GM12864 (cell line): ENCODE data around the gene TREM1.

Experiments used
- DNase-seq: peaks from one replicate; pipeline ENCODE4 v3.0.0-alpha.2; 2011; ENCODE audit warnings: low read depth
- H3K4me3 ChIP-seq: 2 replicates; pipeline ENCODE4 v1.5.1; 2011; ENCODE audit warnings: mild to moderate bottlenecking, low read depth, low read length, control low read depth
- TF ChIP-seq, protein P1 (sequence below): IDR thresholded peaks from 2 replicates; pipeline ENCODE4 v1.5.1; 2011; ENCODE audit warnings: low read depth, mild to moderate bottlenecking, moderate library complexity, low read length, control low read depth, inconsistent platforms; ENCODE audit errors: missing control alignments

The TREM1 gene

DNA sequence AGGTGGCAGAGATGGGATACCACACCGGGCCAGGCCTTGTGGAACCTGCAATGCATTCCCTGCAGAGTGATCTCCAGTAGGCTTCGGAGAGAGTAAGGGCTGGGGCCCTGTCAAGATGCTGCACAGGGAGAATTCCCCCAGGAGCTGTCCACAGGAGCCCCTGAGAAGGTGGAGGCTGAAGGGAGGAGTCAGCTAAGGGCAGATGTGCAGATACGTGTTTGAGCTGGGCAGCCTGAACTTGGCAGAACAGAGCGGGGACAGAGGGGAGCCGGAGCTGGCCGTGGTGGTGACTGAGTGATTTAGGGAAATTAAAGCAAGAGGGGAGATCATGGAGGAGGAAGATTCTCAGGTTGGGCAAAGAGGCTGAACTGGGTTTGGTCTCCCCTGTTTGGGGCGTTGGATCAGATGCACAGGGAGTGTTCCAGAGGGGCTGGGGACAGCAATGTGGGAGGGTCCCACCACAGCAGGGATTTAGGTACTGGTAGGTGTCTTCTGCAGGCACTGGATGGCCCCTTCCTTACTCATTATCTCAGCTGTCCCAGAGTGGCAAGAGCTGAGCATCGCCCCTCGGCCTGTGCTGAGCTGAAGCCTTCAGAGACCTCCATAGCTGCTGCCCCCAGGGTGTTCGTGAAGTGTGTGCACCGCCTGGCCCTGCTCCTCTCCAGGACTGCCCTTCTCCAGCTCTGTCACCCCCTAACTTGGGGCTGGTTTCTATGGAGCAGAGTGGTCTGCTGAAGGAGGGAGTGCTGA lies 45.1 kb upstream of the TREM1 start:
- no peak for DNase-seq
- TF ChIP-seq, protein P1, sequence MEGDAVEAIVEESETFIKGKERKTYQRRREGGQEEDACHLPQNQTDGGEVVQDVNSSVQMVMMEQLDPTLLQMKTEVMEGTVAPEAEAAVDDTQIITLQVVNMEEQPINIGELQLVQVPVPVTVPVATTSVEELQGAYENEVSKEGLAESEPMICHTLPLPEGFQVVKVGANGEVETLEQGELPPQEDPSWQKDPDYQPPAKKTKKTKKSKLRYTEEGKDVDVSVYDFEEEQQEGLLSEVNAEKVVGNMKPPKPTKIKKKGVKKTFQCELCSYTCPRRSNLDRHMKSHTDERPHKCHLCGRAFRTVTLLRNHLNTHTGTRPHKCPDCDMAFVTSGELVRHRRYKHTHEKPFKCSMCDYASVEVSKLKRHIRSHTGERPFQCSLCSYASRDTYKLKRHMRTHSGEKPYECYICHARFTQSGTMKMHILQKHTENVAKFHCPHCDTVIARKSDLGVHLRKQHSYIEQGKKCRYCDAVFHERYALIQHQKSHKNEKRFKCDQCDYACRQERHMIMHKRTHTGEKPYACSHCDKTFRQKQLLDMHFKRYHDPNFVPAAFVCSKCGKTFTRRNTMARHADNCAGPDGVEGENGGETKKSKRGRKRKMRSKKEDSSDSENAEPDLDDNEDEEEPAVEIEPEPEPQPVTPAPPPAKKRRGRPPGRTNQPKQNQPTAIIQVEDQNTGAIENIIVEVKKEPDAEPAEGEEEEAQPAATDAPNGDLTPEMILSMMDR = no peak
- H3K4me3 ChIP-seq = no peak overlapping the region

DNA sequence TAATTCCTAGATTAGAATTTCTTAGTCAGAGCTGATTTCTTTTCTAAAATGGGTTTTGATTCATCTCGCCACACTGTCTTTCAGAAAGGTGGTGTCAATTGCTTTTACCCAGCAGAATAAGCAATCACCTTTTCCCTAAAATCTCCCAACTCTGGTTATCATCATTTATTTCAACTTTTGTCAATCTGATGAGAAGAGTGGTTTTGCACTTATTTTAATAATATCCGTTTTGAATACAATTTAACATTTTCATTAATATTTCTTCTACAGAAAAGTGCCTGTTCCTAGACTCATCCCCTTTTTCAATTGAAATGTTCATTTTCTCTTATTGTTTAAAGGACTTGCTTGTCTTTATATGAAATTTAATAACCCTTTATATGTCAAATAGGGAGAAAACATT lies 40.7 kb upstream of the TREM1 start:
- no peak overlapping the region for H3K4me3 ChIP-seq
- no peak for DNase-seq
- TF ChIP-seq, protein P1 = no peak

DNA sequence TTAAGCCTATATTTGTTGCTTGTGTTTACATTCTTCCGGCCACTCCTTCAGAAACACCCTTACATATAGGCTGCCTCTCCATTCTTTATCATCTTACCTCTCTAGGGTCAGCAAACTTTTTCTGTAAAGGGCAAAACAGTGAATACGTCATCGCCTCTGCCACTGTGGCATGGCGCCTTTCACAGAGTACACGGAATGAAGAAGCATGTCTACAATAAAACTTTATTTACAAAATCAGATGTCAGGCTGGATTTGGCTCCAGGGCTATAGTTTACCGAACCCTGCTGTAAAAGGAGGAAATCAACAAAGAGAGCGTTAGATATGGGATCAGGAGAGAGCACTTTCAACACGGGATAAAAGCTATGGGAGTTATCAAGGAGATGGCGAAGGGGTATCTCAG lies 39.6 kb upstream of the TREM1 start:
- no peak for DNase-seq
- no peak overlapping the region for H3K4me3 ChIP-seq
- TF ChIP-seq, protein P1 = no peak

DNA sequence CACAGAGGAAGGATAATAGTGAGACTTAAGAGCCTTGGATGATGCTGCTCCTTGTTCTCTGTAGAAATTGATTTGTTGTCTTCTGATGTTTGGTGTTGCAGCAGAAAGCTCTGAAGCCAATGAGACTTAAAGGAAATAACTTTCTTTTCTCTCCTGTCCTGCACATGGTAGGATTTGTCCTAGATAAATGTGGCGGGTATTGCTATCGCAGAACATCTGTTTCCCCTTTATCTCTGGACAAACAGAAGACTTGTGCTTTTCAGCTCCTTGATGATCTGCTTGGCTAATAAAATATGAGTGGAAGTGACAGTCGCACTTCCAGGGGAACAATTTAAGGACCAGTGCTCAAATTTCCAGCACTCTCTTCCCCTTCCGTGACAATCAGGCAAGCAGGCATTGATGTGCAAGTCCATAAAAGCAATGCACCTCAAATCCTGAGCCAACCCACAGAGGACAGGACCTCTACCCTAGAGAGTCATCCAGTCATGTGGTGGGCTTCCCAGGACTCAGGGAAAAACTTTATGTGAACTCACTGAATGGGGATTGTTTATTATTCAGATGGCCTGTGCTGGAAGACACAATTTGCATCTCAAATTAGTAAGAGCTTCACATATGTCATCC lies 39.1 kb upstream of the TREM1 start:
- TF ChIP-seq, protein P1 = no peak
- DNase-seq = no peak

DNA sequence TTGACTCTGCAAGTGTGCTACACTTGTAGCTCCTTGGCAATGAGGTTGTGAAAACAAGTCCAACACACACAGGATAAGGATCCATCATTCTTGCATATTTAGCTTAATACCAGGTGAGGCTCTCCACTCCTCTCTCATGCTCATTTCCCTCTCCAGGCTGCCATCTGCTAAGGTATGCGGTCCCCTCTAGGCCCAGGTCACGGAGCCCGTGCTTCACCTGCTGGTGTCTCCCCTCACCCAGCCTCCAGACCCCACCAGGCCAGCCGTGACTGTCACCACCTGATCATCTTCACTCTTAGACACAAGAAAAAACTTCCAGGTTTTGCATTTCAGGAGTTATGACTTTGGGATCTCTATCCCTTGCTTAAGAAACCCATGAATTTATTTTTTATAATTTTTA lies 34.7 kb upstream of the TREM1 start:
- TF ChIP-seq, protein P1 = no peak
- no peak for DNase-seq
- no peak overlapping the region for H3K4me3 ChIP-seq

More for the DNA sequence above, 39.1 kb upstream of the TREM1 start:
- H3K4me3 ChIP-seq = no peak overlapping the region

DNA sequence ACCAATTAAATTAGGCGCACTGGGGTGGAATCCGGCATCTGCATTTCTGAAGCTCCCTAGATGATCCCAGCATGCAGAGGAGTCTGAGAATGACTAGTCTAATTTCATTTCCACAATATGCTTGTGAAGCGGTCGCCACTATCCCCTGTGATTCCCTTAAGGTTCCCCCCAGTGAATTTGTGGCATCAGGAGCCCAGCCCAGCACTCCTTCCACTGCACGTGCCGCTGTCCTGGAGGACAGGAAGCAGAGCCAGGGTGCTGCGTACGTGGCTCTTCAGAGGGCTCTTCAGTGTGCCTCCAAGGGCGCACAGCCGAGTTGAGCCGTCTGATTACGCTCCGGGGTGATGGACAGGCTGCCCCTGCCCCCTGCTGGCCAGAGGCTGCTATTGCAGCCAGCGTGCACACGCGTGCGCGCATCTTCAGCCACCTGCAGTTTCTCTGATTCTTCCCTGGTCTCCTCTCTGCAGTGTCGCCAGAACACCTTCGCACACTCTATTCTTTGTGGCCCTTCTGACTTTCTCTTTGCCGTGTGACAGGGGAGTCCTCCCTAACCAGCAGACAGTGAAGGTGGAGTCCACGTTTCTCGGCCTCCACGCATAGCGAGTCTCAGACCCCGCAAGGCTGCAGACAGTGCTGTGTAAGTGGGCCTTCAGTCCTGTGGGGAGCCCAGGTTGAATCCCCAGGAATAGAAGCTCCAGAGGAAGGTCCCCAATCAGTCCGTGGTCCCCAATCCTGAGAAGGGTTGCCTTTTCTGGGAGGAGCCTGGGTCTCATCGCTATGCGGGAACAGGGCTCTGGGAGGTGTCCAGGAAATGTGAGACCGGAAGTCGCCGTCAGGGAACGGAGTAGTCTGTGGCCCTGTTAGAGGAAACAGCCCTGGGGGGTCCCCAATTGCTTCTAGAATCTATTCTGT lies 32.4 kb upstream of the TREM1 start:
- peak; percentile 60 for DNase-seq
- peak overlapping the region; percentile 33 for H3K4me3 ChIP-seq
- TF ChIP-seq, protein P1 = peak; percentile 100
